CD4-positive, alpha-beta T cell treated with Interferon gamma for 1 hour (primary cell): Measurements from ENCODE around the gene TPSG1.
"Not testable (repeated sequence)": the region's sequence is repeated elsewhere in the genome, so short reads cannot be mapped to it uniquely, and the experiment has no call there.

ENCODE experiments used
- DNase-seq: peaks from one replicate; pipeline ENCODE4 v3.0.0-alpha.2; 2020

The TPSG1 gene

GRCh38 chr16:1193143-1193824, 31.8 kb downstream of the TPSG1 start:
- no peak for DNase-seq

GRCh38 chr16:1192384-1193073, 32.5 kb downstream of the TPSG1 start:
- DNase-seq: no peak

GRCh38 chr16:1190789-1191188, 34.3 kb downstream of the TPSG1 start:
- not testable (repeated sequence) for DNase-seq

GRCh38 chr16:1189455-1189854, 35.6 kb downstream of the TPSG1 start:
- no peak for DNase-seq

- peak; percentile 17 for DNase-seq
Observed at GRCh38 chr16:1188432-1189189, 36.5 kb downstream of the TPSG1 start.

- not testable (repeated sequence) for DNase-seq
Observed at GRCh38 chr16:1185460-1186207, 39.4 kb downstream of the TPSG1 start.

- no peak for DNase-seq
Observed at GRCh38 chr16:1184980-1185379, 40.1 kb downstream of the TPSG1 start.

- no peak for DNase-seq
Observed at GRCh38 chr16:1184156-1184868, 40.8 kb downstream of the TPSG1 start.

GRCh38 chr16:1182950-1183907, 41.8 kb downstream of the TPSG1 start:
- no peak for DNase-seq

GRCh38 chr16:1182316-1182671, 42.8 kb downstream of the TPSG1 start:
- no peak for DNase-seq

GRCh38 chr16:1181404-1182315, 43.4 kb downstream of the TPSG1 start:
- no peak for DNase-seq

- DNase-seq: no peak
Observed at GRCh38 chr16:1180549-1181403, 44.3 kb downstream of the TPSG1 start.

GRCh38 chr16:1178295-1178910, 46.7 kb downstream of the TPSG1 start:
- DNase-seq: no peak

GRCh38 chr16:1177750-1178149, 47.3 kb downstream of the TPSG1 start:
- no peak for DNase-seq

GRCh38 chr16:1177053-1177452, 48.0 kb downstream of the TPSG1 start:
- DNase-seq: no peak

- no peak for DNase-seq
Observed at GRCh38 chr16:1176280-1176897, 48.7 kb downstream of the TPSG1 start.

- DNase-seq: no peak
Observed at GRCh38 chr16:1175566-1176279, 49.3 kb downstream of the TPSG1 start.
